Caco-2 (cell line): ENCODE results near the gene GP1BB. TPM values are rescaled to one million over a fixed set of nuclear protein-coding genes. Genes with fewer than 3 reads are reported as not detected.

Source experiments
- BruUV-seq: library from RNA; stranded (reverse); fragments of 400-500 nt; replicated peaks from 2 replicates; lab custom pipeline; 2021; lab: Mats Ljungman, UMichigan
- CTCF ChIA-PET: fragments of 300-600 bp; sonication (Branson Sonifier 250); formaldehyde crosslinking; loops from one replicate; lab custom pipeline; 2022; ENCODE audit warnings: antibody characterized with exemption; lab: Charles Lee
- POLR2A ChIA-PET: fragments of 300-600 bp; sonication (Branson Sonifier 250); formaldehyde crosslinking; loops from one replicate; lab custom pipeline; 2022; ENCODE audit warnings: antibody characterized with exemption; lab: Charles Lee
- DNase-seq, 2 experiments: peaks; one replicate each; pipeline versions ENCODE4 v3.0.0 to v3.0.0-alpha.2; 2020 to 2022
- H3K27me3 ChIP-seq: replicated peaks from 2 replicates; pipeline ENCODE4 v1.6.0; 2011; ENCODE audit warnings: low read length; ENCODE audit not compliant: control insufficient read depth, insufficient read depth
- H3K36me3 ChIP-seq: 2 replicates; pipeline ENCODE4 v1.5.1; 2011; ENCODE audit warnings: low read length; ENCODE audit not compliant: control insufficient read depth, insufficient read depth
- H3K4me1 ChIP-seq: fragments of 250-450 bp; sonication (Bioruptor Pico); 2 replicates; pipeline ENCODE4 v1.5.1; 2020; ENCODE audit warnings: mild to moderate bottlenecking
- H3K4me3 ChIP-seq: 2 replicates; pipeline ENCODE4 v1.5.1; 2011; ENCODE audit warnings: low read depth, mild to moderate bottlenecking, control low read depth, low read length
- H3K9me3 ChIP-seq: fragments of 250-450 bp; sonication (Bioruptor Pico); 2 replicates; pipeline ENCODE4 v1.5.1; 2020; ENCODE audit warnings: mild to moderate bottlenecking, moderate library complexity
- H3K27ac Mint-ChIP-seq: one replicate; pipeline ENCODE4 v1.8.0; 2022; ENCODE audit warnings: mixed read lengths; ENCODE audit not compliant: unreplicated experiment
- H3K27me3 Mint-ChIP-seq: one replicate; pipeline ENCODE4 v1.8.0; 2022; ENCODE audit warnings: mixed read lengths; ENCODE audit not compliant: insufficient read depth, unreplicated experiment
- H3K36me3 Mint-ChIP-seq: one replicate; pipeline ENCODE4 v1.8.0; 2022; ENCODE audit warnings: mild to moderate bottlenecking, mixed read lengths; ENCODE audit not compliant: insufficient read depth, unreplicated experiment
- H3K4me1 Mint-ChIP-seq: one replicate; pipeline ENCODE4 v1.8.0; 2022; ENCODE audit warnings: low read depth, mixed read lengths; ENCODE audit not compliant: unreplicated experiment
- H3K4me3 Mint-ChIP-seq: one replicate; pipeline ENCODE4 v1.8.0; 2022; ENCODE audit warnings: mild to moderate bottlenecking, moderate library complexity, mixed read lengths; ENCODE audit not compliant: unreplicated experiment
- H3K9me3 Mint-ChIP-seq: one replicate; pipeline ENCODE4 v1.8.0; 2022; ENCODE audit warnings: mixed read lengths; ENCODE audit not compliant: unreplicated experiment
- CTCF ChIP-seq, 2 experiments: fragments of 200-600 bp in 1 of 2; IDR thresholded peaks; 1 replicate in 1 of 2; 2 replicates in 1 of 2; pipeline versions ENCODE4 v1.5.1 to v1.8.0; 2011 to 2022; ENCODE audit warnings: antibody characterized with exemption in 1 of 2, control low read depth in 1 of 2, inconsistent platforms in 1 of 2, low read depth in 1 of 2, low read length in 1 of 2, mild to moderate bottlenecking in 1 of 2, moderate library complexity in 1 of 2; ENCODE audit not compliant: insufficient read depth in 1 of 2, severe bottlenecking in 1 of 2, unreplicated experiment in 1 of 2
- intact Hi-C: fragments of 100-400 bp; cut with micrococcal nuclease; formaldehyde crosslinking; loops from one replicate; pipeline ENCODE4 v1.10.0; 2022; ENCODE audit not compliant: unreplicated experiment
- total RNA-seq: library from RNA; stranded (reverse); gene quantifications from 2 replicates; pipeline ENCODE4 v1.2.3, GENCODE V29; 2022

The GP1BB gene
- total RNA-seq, 1 experiment from 2014 or later = 1.0 TPM

DNA sequence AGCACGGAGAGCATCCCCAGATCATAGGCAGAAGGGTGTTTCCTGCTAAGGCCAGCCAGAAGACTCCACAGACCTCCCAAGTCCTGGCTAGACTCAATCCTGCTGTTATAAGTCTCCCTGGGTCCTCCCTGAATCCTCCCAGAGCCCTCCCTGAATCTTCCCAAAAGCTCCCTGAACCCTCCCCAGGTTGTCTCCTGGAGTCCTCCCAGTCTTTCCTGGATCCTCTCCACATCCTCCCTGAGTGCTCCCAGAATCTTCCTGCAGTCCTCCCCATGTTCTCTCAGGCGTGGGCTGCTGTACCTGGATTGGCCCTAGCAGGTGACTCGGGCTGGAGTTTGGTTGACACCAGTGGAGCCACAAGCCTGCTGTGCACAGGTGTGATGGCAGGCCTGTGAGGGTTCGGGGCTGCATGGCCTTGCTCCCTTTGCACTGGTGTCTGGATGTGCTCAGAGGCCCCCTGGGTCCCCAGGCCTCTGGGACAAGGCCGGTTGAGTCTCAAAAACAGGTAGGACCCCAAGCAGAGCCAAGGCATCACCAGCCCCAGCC, 11.6 kb downstream of the GP1BB start:
- intact Hi-C loops = no loop called here
- CTCF ChIA-PET = no interaction called here
- POLR2A ChIA-PET = no interaction called here
- Histone ChIP-seq H3K9me3 (no peaks in the 10 kb centered on the region), H3K4me3 (no peak overlapping the region), H3K36me3 (no peaks in the 10 kb centered on the region), H3K4me1 (peaks cover 17% of the 10 kb centered on the region), H3K27me3 (no peaks in the 10 kb centered on the region)
- H3K4me3 Mint-ChIP-seq = no peak overlapping the region
- DNase-seq = no peak
- no peaks in the 10 kb centered on the region for H3K27me3 Mint-ChIP-seq
- no peaks in the 10 kb centered on the region for H3K36me3 Mint-ChIP-seq
- BruUV-seq = no TSS peak
- no peaks in the 10 kb centered on the region for H3K4me1 Mint-ChIP-seq
- no peak for TF ChIP-seq CTCF (IDR thresholded peaks at IDR 0.05; ENCODE audit: insufficient read depth in 1 of 2, low read depth in 1 of 2, low read length in 1 of 2, severe bottlenecking in 1 of 2, unreplicated experiment in 1 of 2)
- H3K9me3 Mint-ChIP-seq = no peaks in the 10 kb centered on the region
- H3K27ac Mint-ChIP-seq = no peak overlapping the region

DNA sequence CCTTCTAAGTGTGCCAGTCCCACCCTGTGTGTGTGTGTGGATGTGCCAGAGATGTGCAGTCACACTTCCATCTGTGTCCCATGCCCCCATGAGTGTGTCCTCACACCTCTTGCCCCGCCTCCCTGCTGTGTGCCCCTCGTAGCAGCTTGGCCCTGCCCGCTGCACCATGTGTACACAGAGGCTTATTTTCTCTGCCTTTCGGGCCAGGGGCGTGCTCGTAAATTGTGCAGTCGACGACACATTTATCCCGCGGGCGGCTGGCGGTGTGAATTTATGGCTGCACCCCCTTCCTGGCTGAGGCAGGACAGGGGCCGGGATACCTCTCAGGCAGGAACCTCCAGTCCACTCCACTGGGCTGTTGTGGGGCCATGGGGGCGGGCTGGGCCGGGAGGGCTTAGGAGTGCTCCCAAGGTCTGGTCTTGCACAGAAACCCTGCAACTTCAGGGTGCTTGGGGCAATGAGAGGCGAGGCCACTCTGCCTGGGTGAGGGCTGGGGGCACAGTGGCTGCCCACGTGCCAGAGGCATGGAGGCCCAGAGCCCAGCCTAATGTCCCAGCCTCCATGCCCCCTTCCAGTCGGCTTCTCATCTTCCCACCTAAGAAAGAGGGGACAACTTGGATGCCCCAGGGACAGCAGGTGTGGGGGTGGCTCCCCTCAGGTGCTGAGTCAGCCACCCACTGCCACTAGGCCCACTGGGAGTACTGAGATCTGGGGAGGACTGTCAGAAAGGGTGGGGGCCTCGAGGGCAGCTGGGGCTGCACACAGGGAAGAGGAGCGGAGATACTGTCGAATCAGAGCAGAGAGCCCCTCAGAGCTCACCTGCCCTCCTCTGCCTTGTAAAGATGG, 12.5 kb downstream of the GP1BB start:
- CTCF ChIA-PET = no interaction called here
- peaks cover 8% of the 10 kb centered on the region; the same call in 1 of the 2 replicates for H3K4me1 ChIP-seq
- BruUV-seq = no TSS peak

More for the DNA sequence above, 12.5 kb downstream of the GP1BB start:
- Mint-ChIP-seq H3K4me1 (no peaks in the 10 kb centered on the region), H3K27me3 (no peaks in the 10 kb centered on the region), H3K27ac (no peak overlapping the region), H3K36me3 (no peaks in the 10 kb centered on the region), H3K9me3 (no peaks in the 10 kb centered on the region), H3K4me3 (no peak overlapping the region)
- Histone ChIP-seq H3K36me3 (no peaks in the 10 kb centered on the region), H3K9me3 (no peaks in the 10 kb centered on the region), H3K4me3 (no peak overlapping the region), H3K27me3 (no peaks in the 10 kb centered on the region)
- intact Hi-C loops = no loop called here
- no peak for DNase-seq
- no peak for TF ChIP-seq CTCF (IDR thresholded peaks at IDR 0.05; ENCODE audit: insufficient read depth in 1 of 2, low read depth in 1 of 2, low read length in 1 of 2, severe bottlenecking in 1 of 2, unreplicated experiment in 1 of 2)
- POLR2A ChIA-PET = no interaction called here
